ENCODE data around the gene CRYBB1. TPM values are rescaled to one million over a fixed set of nuclear protein-coding genes. Genes with fewer than 3 reads are reported as not detected.

The CRYBB1 gene
- not detected for polyA plus RNA-seq (2012; ENCODE audit: insufficient read length, low read depth)

DNA sequence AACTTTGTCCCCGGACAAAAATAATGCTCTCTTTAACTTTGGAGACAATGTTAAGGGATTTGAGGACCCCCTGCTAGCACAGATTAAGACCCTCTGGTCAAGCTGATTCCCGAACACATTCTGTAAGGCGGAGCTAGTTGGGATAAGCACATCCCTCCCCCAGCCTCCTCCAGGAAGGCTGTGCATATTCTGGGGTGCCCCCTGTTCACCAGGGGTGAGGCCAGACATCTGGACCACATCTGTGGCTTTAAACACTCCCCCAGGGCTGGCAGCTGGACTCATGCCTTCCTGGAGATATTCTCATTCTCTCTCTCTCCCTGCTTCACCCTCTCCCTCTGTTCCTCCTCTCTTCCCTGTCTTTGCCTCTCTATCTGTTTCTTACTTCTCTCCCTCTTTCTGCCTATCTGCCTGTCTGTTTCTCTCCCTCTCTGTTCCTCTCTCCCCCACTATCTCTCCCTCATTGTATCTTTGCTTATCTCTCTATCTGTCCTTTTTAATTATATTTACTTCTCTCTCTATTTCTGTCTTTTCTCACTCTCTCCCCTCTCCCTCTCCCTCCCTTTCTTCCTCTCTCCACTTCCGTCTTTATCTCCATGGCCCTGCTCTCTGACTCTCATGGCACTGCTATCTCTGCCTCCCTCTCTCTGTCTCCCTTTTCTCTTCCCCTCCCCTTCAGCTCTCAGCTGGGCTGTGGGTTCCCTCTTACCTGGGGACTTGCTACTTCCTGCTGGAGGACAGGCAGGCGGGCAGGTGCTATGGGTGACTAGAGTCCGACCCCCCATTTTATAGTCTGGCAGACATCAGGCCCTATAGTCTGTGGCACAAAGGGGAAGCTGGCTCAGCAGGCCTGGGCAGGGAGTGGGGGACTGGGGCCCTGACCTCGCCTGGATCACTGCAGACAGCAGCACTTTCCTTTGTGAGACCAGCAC is at the start of gene CRYBB1:
CRYBB1 (minus strand) TSS at position 757 of the 929 bp plus-strand sequence. CDS start 1,708 bp downstream, outside the sequence.
- TF ChIP-seq, protein P1, sequence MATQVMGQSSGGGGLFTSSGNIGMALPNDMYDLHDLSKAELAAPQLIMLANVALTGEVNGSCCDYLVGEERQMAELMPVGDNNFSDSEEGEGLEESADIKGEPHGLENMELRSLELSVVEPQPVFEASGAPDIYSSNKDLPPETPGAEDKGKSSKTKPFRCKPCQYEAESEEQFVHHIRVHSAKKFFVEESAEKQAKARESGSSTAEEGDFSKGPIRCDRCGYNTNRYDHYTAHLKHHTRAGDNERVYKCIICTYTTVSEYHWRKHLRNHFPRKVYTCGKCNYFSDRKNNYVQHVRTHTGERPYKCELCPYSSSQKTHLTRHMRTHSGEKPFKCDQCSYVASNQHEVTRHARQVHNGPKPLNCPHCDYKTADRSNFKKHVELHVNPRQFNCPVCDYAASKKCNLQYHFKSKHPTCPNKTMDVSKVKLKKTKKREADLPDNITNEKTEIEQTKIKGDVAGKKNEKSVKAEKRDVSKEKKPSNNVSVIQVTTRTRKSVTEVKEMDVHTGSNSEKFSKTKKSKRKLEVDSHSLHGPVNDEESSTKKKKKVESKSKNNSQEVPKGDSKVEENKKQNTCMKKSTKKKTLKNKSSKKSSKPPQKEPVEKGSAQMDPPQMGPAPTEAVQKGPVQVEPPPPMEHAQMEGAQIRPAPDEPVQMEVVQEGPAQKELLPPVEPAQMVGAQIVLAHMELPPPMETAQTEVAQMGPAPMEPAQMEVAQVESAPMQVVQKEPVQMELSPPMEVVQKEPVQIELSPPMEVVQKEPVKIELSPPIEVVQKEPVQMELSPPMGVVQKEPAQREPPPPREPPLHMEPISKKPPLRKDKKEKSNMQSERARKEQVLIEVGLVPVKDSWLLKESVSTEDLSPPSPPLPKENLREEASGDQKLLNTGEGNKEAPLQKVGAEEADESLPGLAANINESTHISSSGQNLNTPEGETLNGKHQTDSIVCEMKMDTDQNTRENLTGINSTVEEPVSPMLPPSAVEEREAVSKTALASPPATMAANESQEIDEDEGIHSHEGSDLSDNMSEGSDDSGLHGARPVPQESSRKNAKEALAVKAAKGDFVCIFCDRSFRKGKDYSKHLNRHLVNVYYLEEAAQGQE (IDR thresholded peaks at IDR 0.05; ENCODE audit: insufficient read depth in 1 of 2, low read depth in 2 of 2, low read length in 2 of 2) = no peak
- TF ChIP-seq SIN3A (IDR thresholded peaks at IDR 0.05; ENCODE audit: borderline replicate concordance, insufficient read depth, low read length) (no peak), POLR2AphosphoS5 (IDR thresholded peaks at IDR 0.05; ENCODE audit: low read depth, low read length) (no peak), FOXP2 (optimal IDR thresholded peaks at IDR 0.05; ENCODE audit: borderline replicate concordance, extremely low read depth, extremely low read length, insufficient read depth) (no peak), TAF1 (IDR thresholded peaks at IDR 0.05; ENCODE audit: borderline replicate concordance, insufficient read depth, low read length) (no peak)

DNA sequence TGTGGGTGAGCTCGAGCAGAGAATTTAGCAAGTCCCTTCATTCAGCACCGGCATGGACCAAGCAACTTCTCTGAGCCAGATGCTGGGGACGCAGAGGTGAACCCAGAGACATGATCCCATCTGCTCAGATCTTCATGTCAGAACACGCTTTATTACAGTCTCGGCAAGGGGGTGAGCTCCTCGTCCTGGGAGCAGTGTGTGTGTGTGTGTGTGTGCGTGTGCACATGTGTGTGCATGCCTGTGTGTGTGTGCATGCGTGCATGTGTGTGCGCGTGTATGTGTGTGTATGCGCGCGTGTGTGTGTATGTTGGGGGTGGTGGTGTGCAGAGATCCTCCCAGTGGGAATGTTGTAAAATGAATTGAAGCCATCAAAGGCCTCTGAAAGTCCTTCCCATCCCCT is 49.3 kb upstream of the CRYBB1 start:
- TF ChIP-seq FOXP2 (optimal IDR thresholded peaks at IDR 0.05; ENCODE audit: borderline replicate concordance, extremely low read depth, extremely low read length, insufficient read depth) (no peak), SIN3A (IDR thresholded peaks at IDR 0.05; ENCODE audit: borderline replicate concordance, insufficient read depth, low read length) (no peak), POLR2AphosphoS5 (IDR thresholded peaks at IDR 0.05; ENCODE audit: low read depth, low read length) (no peak), TAF1 (IDR thresholded peaks at IDR 0.05; ENCODE audit: borderline replicate concordance, insufficient read depth, low read length) (no peak)
- TF ChIP-seq, protein P1 (IDR thresholded peaks at IDR 0.05; ENCODE audit: insufficient read depth in 1 of 2, low read depth in 2 of 2, low read length in 2 of 2) = no peak

DNA sequence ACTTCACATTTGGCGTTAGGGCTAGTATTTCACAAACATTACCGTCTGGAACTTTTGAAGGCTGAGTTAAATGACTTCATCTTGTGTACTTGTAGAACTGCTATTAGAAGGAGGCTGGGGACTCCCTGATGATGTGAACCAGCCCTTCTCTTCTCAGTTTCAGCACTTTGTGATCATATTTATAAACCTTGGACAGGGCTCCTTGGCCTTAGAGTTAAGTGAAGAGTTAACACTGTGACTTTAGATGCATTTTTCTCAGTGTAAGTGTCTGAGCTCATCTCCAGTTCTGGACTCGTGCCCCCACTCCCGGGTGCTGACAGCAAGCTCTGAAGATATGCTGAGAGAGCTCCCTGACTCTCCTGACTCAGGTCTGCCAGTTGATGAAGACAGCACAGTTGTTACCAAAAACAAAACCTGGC is 48.0 kb upstream of the CRYBB1 start:
- TF ChIP-seq, protein P1 (IDR thresholded peaks at IDR 0.05; ENCODE audit: insufficient read depth in 1 of 2, low read depth in 2 of 2, low read length in 2 of 2) = no peak
- TF ChIP-seq FOXP2 (optimal IDR thresholded peaks at IDR 0.05; ENCODE audit: borderline replicate concordance, extremely low read depth, extremely low read length, insufficient read depth) (no peak), TAF1 (IDR thresholded peaks at IDR 0.05; ENCODE audit: borderline replicate concordance, insufficient read depth, low read length) (no peak), SIN3A (IDR thresholded peaks at IDR 0.05; ENCODE audit: borderline replicate concordance, insufficient read depth, low read length) (no peak), POLR2AphosphoS5 (IDR thresholded peaks at IDR 0.05; ENCODE audit: low read depth, low read length) (no peak)

DNA sequence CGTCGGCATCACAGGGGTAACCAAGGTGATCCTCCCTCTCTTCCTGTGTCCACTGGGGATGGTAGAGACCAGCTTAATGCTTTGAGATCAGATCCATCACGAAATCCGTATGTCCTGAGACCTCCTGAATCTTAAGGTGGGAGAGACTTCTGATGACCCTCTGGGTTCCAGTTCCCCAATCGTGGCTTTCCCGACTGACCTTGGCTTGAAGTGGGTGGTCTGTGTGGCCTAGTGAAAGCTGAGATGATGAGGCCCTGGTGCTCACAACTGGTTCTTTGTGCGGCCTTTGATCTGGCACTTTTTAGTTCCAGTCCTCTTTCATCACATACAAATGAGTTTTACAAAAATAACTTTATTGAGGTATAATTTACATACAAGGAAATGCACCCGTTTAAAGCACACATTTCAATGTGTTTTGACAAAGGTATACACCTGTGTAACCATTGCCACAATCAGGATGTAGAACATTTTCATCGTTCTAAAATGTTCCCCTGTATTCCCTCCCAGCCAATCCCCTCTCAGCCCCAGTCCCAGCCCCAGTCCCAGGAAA is 45.6 kb upstream of the CRYBB1 start:
- TF ChIP-seq POLR2AphosphoS5 (IDR thresholded peaks at IDR 0.05; ENCODE audit: low read depth, low read length) (no peak), SIN3A (IDR thresholded peaks at IDR 0.05; ENCODE audit: borderline replicate concordance, insufficient read depth, low read length) (no peak), FOXP2 (optimal IDR thresholded peaks at IDR 0.05; ENCODE audit: borderline replicate concordance, extremely low read depth, extremely low read length, insufficient read depth) (no peak), TAF1 (IDR thresholded peaks at IDR 0.05; ENCODE audit: borderline replicate concordance, insufficient read depth, low read length) (no peak)
- TF ChIP-seq, protein P1 (IDR thresholded peaks at IDR 0.05; ENCODE audit: insufficient read depth in 1 of 2, low read depth in 2 of 2, low read length in 2 of 2) = no peak

Measured in PFSK-1 (cell line).